DOHH2 (cell line): Measurements from ENCODE around the gene NOL4L.

ENCODE experiments used
- H3F3A ChIP-seq: fragments of 200-600 bp; sonication (generic), shearing (Covaris generic); 2 replicates; pipeline ENCODE4 v1.6.0; 2016; ENCODE audit warnings: antibody characterized with exemption, mild to moderate bottlenecking; ENCODE audit not compliant: control insufficient read depth, insufficient read depth
- H3K27ac ChIP-seq: fragments of 200-600 bp; sonication (generic); 2 replicates; pipeline ENCODE4 v1.5.1; 2014; ENCODE audit warnings: low read depth, mild to moderate bottlenecking, low read length, moderate library complexity
- H3K27me3 ChIP-seq: fragments of 200-600 bp; sonication (generic); 2 replicates; pipeline ENCODE4 v1.6.1; 2014; ENCODE audit warnings: mild to moderate bottlenecking, low read length, mixed read lengths; ENCODE audit not compliant: control insufficient read depth
- H3K36me3 ChIP-seq: fragments of 200-600 bp; sonication (generic); 2 replicates; pipeline ENCODE4 v1.6.1; 2014; ENCODE audit warnings: mild to moderate bottlenecking, low read length, moderate library complexity, mixed read lengths; ENCODE audit not compliant: control insufficient read depth
- H3K4me1 ChIP-seq: fragments of 200-600 bp; sonication (generic); 2 replicates; pipeline ENCODE4 v1.6.1; 2014; ENCODE audit warnings: mild to moderate bottlenecking, low read length, mixed read lengths; ENCODE audit not compliant: control insufficient read depth
- H3K4me2 ChIP-seq: fragments of 200-600 bp; sonication (generic); 2 replicates; pipeline ENCODE4 v1.6.0; 2014; ENCODE audit warnings: mild to moderate bottlenecking, low read length, moderate library complexity
- H3K4me3 ChIP-seq: fragments of 200-600 bp; sonication (generic); 2 replicates; pipeline ENCODE4 v1.5.1; 2014; ENCODE audit warnings: mild to moderate bottlenecking, low read length, mixed read lengths
- H3K79me2 ChIP-seq: fragments of 200-600 bp; sonication (generic); 2 replicates; pipeline ENCODE4 v1.6.1; 2014; ENCODE audit warnings: mild to moderate bottlenecking, low read length, mixed read lengths; ENCODE audit not compliant: control insufficient read depth
- H3K9me2 ChIP-seq: fragments of 200-600 bp; sonication (generic); replicated peaks from 2 replicates; pipeline ENCODE4 v1.6.1; 2014; ENCODE audit warnings: mild to moderate bottlenecking, low read length, mixed read lengths; ENCODE audit not compliant: control insufficient read depth
- H3K9me3 ChIP-seq: fragments of 200-600 bp; sonication (generic); 2 replicates; pipeline ENCODE4 v1.6.1; 2014; ENCODE audit warnings: antibody characterized with exemption, low read length, mixed read lengths; ENCODE audit not compliant: control insufficient read depth, insufficient read depth
- H4K20me1 ChIP-seq: fragments of 200-600 bp; sonication (generic); 2 replicates; pipeline ENCODE4 v1.6.0; 2014; ENCODE audit warnings: low read depth, mild to moderate bottlenecking, antibody characterized with exemption, low read length, moderate library complexity; ENCODE audit not compliant: control insufficient read depth, insufficient read depth
- EZH2phosphoT487 ChIP-seq: fragments of 200-600 bp; sonication (generic); IDR thresholded peaks from 2 replicates; pipeline ENCODE4 v1.6.1; 2017; ENCODE audit warnings: borderline replicate concordance, mild to moderate bottlenecking, antibody characterized with exemption, low read length, moderate library complexity, mixed read lengths
- TF ChIP-seq, protein P1 (sequence below): fragments of 200-600 bp; sonication (generic); IDR thresholded peaks from one replicate; pipeline ENCODE4 v1.5.1; 2014; ENCODE audit warnings: antibody characterized with exemption, mild to moderate bottlenecking, low read depth, low read length; ENCODE audit not compliant: poor library complexity, severe bottlenecking

The NOL4L gene

DNA sequence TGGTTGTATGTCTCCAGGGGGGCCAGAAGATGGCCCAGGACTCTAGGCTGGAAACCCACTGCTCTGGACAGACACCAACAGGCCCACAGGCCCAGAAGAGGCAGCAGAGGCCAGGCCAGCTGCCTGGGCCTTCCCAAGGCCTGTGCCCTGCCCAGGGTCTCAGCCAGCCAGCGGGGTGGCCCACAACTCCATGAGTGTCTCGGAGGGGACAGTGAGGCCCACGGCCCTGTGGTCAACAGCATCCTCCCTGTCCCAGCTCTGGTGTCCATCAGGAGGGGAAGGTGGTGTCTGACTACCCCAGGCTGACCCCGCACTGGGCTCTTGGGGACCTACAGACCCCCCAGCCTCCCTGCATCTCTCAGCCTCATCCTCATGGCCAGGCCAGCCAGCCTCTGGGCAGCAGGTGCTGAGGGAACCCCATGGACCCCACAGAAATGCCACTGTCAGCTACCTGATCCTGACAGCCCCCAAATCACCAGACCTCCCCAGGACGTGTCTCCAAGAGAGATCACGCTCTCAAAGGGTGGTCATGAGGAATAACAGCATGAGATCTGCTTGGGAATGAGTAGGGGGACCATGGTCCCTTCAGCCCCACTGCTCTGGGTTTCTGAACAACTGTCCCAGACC is 112.4 kb downstream of the NOL4L start:
- no peak overlapping the region for H3K4me2 ChIP-seq
- no peak overlapping the region for H3K4me3 ChIP-seq
- H4K20me1 ChIP-seq: no peaks in the 10 kb centered on the region
- no peaks in the 10 kb centered on the region for H3K79me2 ChIP-seq
- no peaks in the 10 kb centered on the region for H3K9me2 ChIP-seq
- H3K27me3 ChIP-seq: no peaks in the 10 kb centered on the region
- no peak overlapping the region for H3K27ac ChIP-seq
- no peaks in the 10 kb centered on the region for H3F3A ChIP-seq
- no peaks in the 10 kb centered on the region for H3K9me3 ChIP-seq
- H3K36me3 ChIP-seq: no peaks in the 10 kb centered on the region
- H3K4me1 ChIP-seq: peaks cover 24% of the 10 kb centered on the region
- TF ChIP-seq, protein P1, sequence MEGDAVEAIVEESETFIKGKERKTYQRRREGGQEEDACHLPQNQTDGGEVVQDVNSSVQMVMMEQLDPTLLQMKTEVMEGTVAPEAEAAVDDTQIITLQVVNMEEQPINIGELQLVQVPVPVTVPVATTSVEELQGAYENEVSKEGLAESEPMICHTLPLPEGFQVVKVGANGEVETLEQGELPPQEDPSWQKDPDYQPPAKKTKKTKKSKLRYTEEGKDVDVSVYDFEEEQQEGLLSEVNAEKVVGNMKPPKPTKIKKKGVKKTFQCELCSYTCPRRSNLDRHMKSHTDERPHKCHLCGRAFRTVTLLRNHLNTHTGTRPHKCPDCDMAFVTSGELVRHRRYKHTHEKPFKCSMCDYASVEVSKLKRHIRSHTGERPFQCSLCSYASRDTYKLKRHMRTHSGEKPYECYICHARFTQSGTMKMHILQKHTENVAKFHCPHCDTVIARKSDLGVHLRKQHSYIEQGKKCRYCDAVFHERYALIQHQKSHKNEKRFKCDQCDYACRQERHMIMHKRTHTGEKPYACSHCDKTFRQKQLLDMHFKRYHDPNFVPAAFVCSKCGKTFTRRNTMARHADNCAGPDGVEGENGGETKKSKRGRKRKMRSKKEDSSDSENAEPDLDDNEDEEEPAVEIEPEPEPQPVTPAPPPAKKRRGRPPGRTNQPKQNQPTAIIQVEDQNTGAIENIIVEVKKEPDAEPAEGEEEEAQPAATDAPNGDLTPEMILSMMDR: no peak
- TF ChIP-seq EZH2phosphoT487: no peak

DNA sequence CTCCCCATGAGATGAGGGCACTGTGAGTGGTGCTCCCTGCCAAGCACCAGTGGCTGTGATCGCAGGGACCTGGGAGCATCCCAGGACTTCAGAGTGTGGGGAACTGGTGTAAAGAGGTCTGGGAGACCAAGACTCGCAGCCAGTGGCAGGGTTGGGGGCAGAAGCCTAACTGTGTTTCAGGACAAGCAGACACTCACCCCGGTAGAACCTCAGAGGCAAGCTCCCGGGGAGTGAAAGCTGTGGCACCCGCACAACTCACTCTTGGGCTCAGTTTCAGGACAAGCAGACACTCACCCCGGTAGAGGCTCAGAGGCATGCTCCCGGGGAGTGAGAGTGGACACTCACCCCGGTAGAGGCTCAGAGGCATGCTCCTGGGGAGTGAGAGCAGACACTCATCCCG is 114.2 kb downstream of the NOL4L start:
- TF ChIP-seq EZH2phosphoT487: no peak
- TF ChIP-seq, protein P1: no peak
- no peak overlapping the region for H3K4me3 ChIP-seq
- H3K79me2 ChIP-seq: no peaks in the 10 kb centered on the region
- H3K9me3 ChIP-seq: no peaks in the 10 kb centered on the region
- no peaks in the 10 kb centered on the region for H3K36me3 ChIP-seq
- no peaks in the 10 kb centered on the region for H3K9me2 ChIP-seq
- H3K4me2 ChIP-seq: no peak overlapping the region
- H3K27ac ChIP-seq: no peak overlapping the region
- H3K27me3 ChIP-seq: no peaks in the 10 kb centered on the region
- peaks cover 23% of the 10 kb centered on the region for H3K4me1 ChIP-seq
- H3F3A ChIP-seq: no peaks in the 10 kb centered on the region
- H4K20me1 ChIP-seq: no peaks in the 10 kb centered on the region

DNA sequence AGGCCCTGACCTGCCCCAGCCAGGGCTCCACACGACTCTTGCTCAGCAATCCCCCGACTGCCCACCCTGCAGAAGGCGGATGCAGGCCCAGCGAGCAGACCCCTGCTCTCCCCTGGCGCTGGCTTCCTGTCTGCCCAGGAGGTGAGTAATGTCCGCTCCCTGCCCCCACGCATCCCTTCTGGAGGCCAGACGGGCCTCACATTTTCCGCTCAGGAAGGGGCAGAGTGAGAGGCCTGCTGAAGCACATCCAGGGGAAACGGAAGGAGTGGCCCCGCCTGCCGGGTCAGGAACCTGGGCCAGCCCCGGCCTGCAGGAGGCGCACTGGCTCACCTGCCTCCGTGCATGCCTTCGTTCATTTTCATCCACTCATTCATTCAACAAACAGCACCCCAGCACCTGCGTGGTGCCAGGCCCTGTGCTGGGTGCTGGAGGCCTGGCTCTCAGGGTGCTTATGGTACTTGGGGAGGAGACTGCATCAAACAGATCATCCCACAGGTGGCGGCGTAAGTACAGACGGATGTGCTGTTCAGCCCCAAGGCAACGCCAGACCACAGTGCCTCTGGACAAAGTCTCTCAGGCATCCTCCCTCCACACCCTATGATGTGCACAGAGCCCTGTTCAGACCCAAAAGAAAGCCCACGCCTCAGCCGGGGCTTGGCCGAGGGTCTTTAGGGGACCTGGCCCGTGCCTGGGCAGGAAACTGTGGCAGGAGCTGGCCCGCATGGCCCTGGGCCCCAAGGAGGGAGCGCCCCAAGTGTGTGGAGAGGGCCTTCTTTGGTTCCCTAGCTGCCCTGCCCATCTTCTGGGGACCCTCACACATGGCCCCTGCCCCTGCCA is 114.9 kb downstream of the NOL4L start:
- peaks cover 16% of the 10 kb centered on the region for H3K4me1 ChIP-seq
- no peak overlapping the region for H3K27ac ChIP-seq
- no peaks in the 10 kb centered on the region for H3K9me3 ChIP-seq
- no peaks in the 10 kb centered on the region for H4K20me1 ChIP-seq
- no peaks in the 10 kb centered on the region for H3K9me2 ChIP-seq
- no peak overlapping the region for H3K4me3 ChIP-seq
- TF ChIP-seq, protein P1: peak; percentile 88
- no peak for TF ChIP-seq EZH2phosphoT487
- H3K27me3 ChIP-seq: no peaks in the 10 kb centered on the region
- no peaks in the 10 kb centered on the region for H3K36me3 ChIP-seq
- no peaks in the 10 kb centered on the region for H3K79me2 ChIP-seq
- H3K4me2 ChIP-seq: peak overlapping the region; percentile 37
- H3F3A ChIP-seq: no peaks in the 10 kb centered on the region
